GM23248 (cell line): ENCODE results near the gene TMEM203. TPM values are rescaled to one million over a fixed set of nuclear protein-coding genes. Genes with fewer than 3 reads are reported as not detected.

Experiments used
- DNase-seq: peaks from one replicate; pipeline ENCODE4 v3.0.0-alpha.2; 2015
- H2AFZ ChIP-seq: fragments of 200-600 bp; sonication (generic); 2 replicates; pipeline ENCODE4 v1.6.1; 2016; ENCODE audit warnings: antibody characterized with exemption
- H3F3A ChIP-seq: fragments of 200-600 bp; sonication (generic); 2 replicates; pipeline ENCODE4 v1.6.1; 2016; ENCODE audit warnings: mild to moderate bottlenecking, antibody characterized with exemption, mixed run types; ENCODE audit not compliant: insufficient read depth
- H3K27ac ChIP-seq: fragments of 200-600 bp; sonication (generic); 2 replicates; pipeline ENCODE4 v1.5.1; 2016; ENCODE audit warnings: mild to moderate bottlenecking
- H3K27me3 ChIP-seq: fragments of 200-600 bp; sonication (generic); replicated peaks from 2 replicates; pipeline ENCODE4 v1.6.1; 2016; ENCODE audit warnings: mild to moderate bottlenecking; ENCODE audit not compliant: insufficient read depth
- H3K36me3 ChIP-seq: fragments of 200-600 bp; sonication (generic); 2 replicates; pipeline ENCODE4 v1.6.1; 2016; ENCODE audit warnings: low read depth, mild to moderate bottlenecking
- H3K4me1 ChIP-seq: fragments of 200-600 bp; sonication (generic); 2 replicates; pipeline ENCODE4 v1.6.1; 2016; ENCODE audit warnings: mild to moderate bottlenecking; ENCODE audit not compliant: insufficient read depth
- H3K4me2 ChIP-seq: fragments of 200-600 bp; sonication (generic); one replicate; pipeline ENCODE4 v1.6.1; 2016; ENCODE audit warnings: mild to moderate bottlenecking; ENCODE audit not compliant: unreplicated experiment
- H3K4me3 ChIP-seq: fragments of 200-600 bp; sonication (generic); 2 replicates; pipeline ENCODE4 v1.5.1; 2016; ENCODE audit warnings: mild to moderate bottlenecking
- H3K79me2 ChIP-seq: fragments of 200-600 bp; sonication (generic); 2 replicates; pipeline ENCODE4 v1.6.1; 2016; ENCODE audit warnings: mild to moderate bottlenecking; ENCODE audit not compliant: insufficient read depth
- H3K9ac ChIP-seq: fragments of 200-600 bp; sonication (generic); 2 replicates; pipeline ENCODE4 v1.6.1; 2016; ENCODE audit warnings: mild to moderate bottlenecking
- H3K9me2 ChIP-seq: fragments of 200-600 bp; sonication (generic); 2 replicates; pipeline ENCODE4 v1.6.1; 2016; ENCODE audit warnings: mixed run types, mild to moderate bottlenecking, moderate library complexity; ENCODE audit not compliant: insufficient read depth
- H3K9me3 ChIP-seq: fragments of 200-600 bp; sonication (generic); one replicate; pipeline ENCODE4 v1.6.1; 2017; ENCODE audit warnings: low read depth
- H4K20me1 ChIP-seq: fragments of 200-600 bp; sonication (generic); 2 replicates; pipeline ENCODE4 v1.6.0; 2016; ENCODE audit not compliant: insufficient read depth
- EZH2 ChIP-seq: fragments of 200-600 bp; sonication (generic); IDR thresholded peaks from 2 replicates; pipeline ENCODE4 v1.6.1; 2018; ENCODE audit warnings: antibody characterized with exemption, mild to moderate bottlenecking; ENCODE audit not compliant: insufficient read depth, poor library complexity, severe bottlenecking
- EZH2phosphoT487 ChIP-seq: fragments of 200-600 bp; sonication (generic); IDR thresholded peaks from 2 replicates; pipeline ENCODE4 v1.6.1; 2018; ENCODE audit warnings: antibody characterized with exemption, moderate library complexity, mild to moderate bottlenecking, low read depth; ENCODE audit not compliant: insufficient read depth
- WGBS, 2 experiments: methylation state at CpG; one replicate each; pipeline ENCODE4 v1.1.6; 2015 to 2017; ENCODE audit warnings: low lambda C conversion rate in 2 of 2, low coverage in 1 of 2; ENCODE audit errors: missing lambda C conversion rate in 2 of 2; 5-methylcytosine and 5-hydroxymethylcytosine counted together
- in situ Hi-C: fragments of 300-500 bp; cut with MboI; formaldehyde crosslinking; loops from 2 replicates; pipeline ENCODE4 v1.15.0; 2020
- polyA plus RNA-seq: library from polyadenylated mRNA; unstranded; fragments of >200 nt; fragmentation: Nextera tagmentation; extraction: Ambion mirVana; gene quantifications from 2 replicates; pipeline ENCODE4 v1.2.1, GENCODE V29; 2016
- total RNA-seq: library from RNA; depleted of rRNA; stranded (reverse); fragments of >200 nt; shearing (Covaris generic); gene quantifications from 2 replicates; pipeline ENCODE4 v1.2.3, GENCODE V29; 2014

TMEM203 gene
- total and polyA plus RNA-seq, 2 experiments from 2014 or later = 46.9 to 52.9 TPM

- H3K4me1 ChIP-seq = no peaks in the 10 kb centered on the region
- peak; percentile 66 for DNase-seq
- no peaks in the 10 kb centered on the region for H3F3A ChIP-seq
- in situ Hi-C loops = no loop called here
- no peaks in the 10 kb centered on the region for H3K9me2 ChIP-seq
- H2AFZ ChIP-seq = no peak overlapping the region
- H3K9me3 ChIP-seq = no peaks in the 10 kb centered on the region
- H3K27ac ChIP-seq = no peak overlapping the region
- H4K20me1 ChIP-seq = no peaks in the 10 kb centered on the region
- peak overlapping the region; percentile 44 for H3K4me2 ChIP-seq
- no peak overlapping the region for H3K9ac ChIP-seq
- 2 to 3% methylated on average over 89 to 100 of the region's 124 CpGs for WGBS, 2 experiments
- peak overlapping the region; percentile 36 for H3K4me3 ChIP-seq
- no peaks in the 10 kb centered on the region for H3K36me3 ChIP-seq
- TF ChIP-seq EZH2phosphoT487 (no peak), EZH2 (peak; percentile 76)
- peaks cover 34% of the 10 kb centered on the region for H3K27me3 ChIP-seq
- no peaks in the 10 kb centered on the region for H3K79me2 ChIP-seq
These were observed 36.3 kb downstream of the TMEM203 start for GRCh38 chr9:137168904-137169856.

DNA sequence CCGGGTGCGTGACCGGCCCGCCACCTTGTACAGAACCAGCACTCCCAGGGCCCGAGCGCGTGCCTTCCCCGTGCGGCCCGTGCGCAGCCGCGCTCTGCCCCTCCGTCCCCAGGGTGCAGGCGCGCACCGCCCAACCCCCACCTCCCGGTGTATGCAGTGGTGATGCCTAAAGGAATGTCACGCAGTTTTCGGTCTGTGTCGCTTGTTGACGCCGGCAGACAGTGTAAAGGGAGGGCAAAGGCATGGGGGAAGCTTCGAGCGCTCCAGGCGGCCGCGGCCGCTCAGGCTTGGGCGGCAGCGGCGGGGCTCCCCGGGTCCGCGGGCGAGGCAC lies 36.9 kb downstream of the TMEM203 start:
- Histone ChIP-seq H4K20me1 (no peaks in the 10 kb centered on the region), H3F3A (no peaks in the 10 kb centered on the region), H3K4me2 (peak overlapping the region; percentile 44), H3K36me3 (no peaks in the 10 kb centered on the region), H3K27me3 (peaks cover 34% of the 10 kb centered on the region), H3K4me1 (no peaks in the 10 kb centered on the region), H3K27ac (no peak overlapping the region), H3K79me2 (no peaks in the 10 kb centered on the region), H3K9me3 (no peaks in the 10 kb centered on the region), H3K9ac (no peak overlapping the region), H3K4me3 (peak overlapping the region; percentile 36), H2AFZ (no peak overlapping the region), H3K9me2 (no peaks in the 10 kb centered on the region)
- 1 to 2% methylated on average over 20 to 24 of the region's 36 CpGs for WGBS, 2 experiments
- in situ Hi-C loops = no loop called here
- TF ChIP-seq EZH2phosphoT487 = no peak
- TF ChIP-seq EZH2 = peak; percentile 77
- DNase-seq = peak; percentile 20

DNA sequence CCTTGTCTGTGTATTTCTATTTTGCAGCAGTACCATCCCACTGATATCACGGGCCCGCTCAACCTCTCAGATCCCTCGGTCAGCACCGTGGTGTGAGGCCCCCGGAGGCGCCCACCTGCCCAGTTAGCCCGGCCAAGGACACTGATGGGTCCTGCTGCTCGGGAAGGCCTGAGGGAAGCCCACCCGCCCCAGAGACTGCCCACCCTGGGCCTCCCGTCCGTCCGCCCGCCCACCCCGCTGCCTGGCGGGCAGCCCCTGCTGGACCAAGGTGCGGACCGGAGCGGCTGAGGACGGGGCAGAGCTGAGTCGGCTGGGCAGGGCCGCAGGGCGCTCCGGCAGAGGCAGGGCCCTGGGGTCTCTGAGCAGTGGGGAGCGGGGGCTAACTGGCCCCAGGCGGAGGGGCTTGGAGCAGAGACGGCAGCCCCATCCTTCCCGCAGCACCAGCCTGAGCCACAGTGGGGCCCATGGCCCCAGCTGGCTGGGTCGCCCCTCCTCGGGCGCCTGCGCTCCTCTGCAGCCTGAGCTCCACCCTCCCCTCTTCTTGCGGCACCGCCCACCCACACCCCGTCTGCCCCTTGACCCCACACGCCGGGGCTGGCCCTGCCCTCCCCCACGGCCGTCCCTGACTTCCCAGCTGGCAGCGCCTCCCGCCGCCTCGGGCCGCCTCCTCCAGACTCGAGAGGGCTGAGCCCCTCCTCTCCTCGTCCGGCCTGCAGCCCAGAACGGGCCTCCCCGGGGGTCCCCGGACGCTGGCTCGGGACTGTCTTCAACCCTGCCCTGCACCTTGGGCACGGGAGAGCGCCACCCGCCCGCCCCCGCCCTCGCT lies 37.5 kb downstream of the TMEM203 start:
- Histone ChIP-seq H3K27ac (no peak overlapping the region), H3K9me2 (no peaks in the 10 kb centered on the region), H3K79me2 (no peaks in the 10 kb centered on the region), H3F3A (no peaks in the 10 kb centered on the region), H2AFZ (no peak overlapping the region), H3K4me1 (no peaks in the 10 kb centered on the region), H3K4me2 (no peak overlapping the region), H3K36me3 (no peaks in the 10 kb centered on the region), H4K20me1 (no peaks in the 10 kb centered on the region), H3K9ac (no peak overlapping the region), H3K27me3 (peaks cover 34% of the 10 kb centered on the region), H3K4me3 (no peak overlapping the region), H3K9me3 (no peaks in the 10 kb centered on the region)
- WGBS, 2 experiments = 5 to 14% methylated on average over 29 to 50 of the region's 57 CpGs
- in situ Hi-C loops = no loop called here
- TF ChIP-seq EZH2 = peak; percentile 55
- TF ChIP-seq EZH2phosphoT487 = no peak
- no peak for DNase-seq

GRCh38 chr9:137167277-137167746 lies 38.1 kb downstream of the TMEM203 start:
- in situ Hi-C loops = no loop called here
- peaks cover 38% of the 10 kb centered on the region for H3K27me3 ChIP-seq

More at GRCh38 chr9:137167277-137167746, 38.1 kb downstream of the TMEM203 start:
- H3K27ac ChIP-seq = no peak overlapping the region
- H3K4me3 ChIP-seq = no peak overlapping the region
- H3F3A ChIP-seq = no peaks in the 10 kb centered on the region
- peak; percentile 32 for TF ChIP-seq EZH2
- no peak for TF ChIP-seq EZH2phosphoT487
- H3K79me2 ChIP-seq = no peaks in the 10 kb centered on the region
- H4K20me1 ChIP-seq = no peaks in the 10 kb centered on the region
- no peak overlapping the region for H2AFZ ChIP-seq
- H3K9ac ChIP-seq = no peak overlapping the region
- no peaks in the 10 kb centered on the region for H3K36me3 ChIP-seq
- no peaks in the 10 kb centered on the region for H3K4me1 ChIP-seq
- no peaks in the 10 kb centered on the region for H3K9me2 ChIP-seq
- H3K4me2 ChIP-seq = no peak overlapping the region
- no peaks in the 10 kb centered on the region for H3K9me3 ChIP-seq
- 29 to 31% methylated on average over 17 to 34 of the region's 44 CpGs for WGBS, 2 experiments
- peak; percentile 9 for DNase-seq
